ENCODE measurements around the gene RPP40. TPM values are rescaled to one million over a fixed set of nuclear protein-coding genes. Genes with fewer than 3 reads are reported as not detected.

Gene RPP40
- polyA plus RNA-seq, 1 of the 3 experiments (the other 2 are of a cell fraction) = 9.8 TPM

GRCh38 chr6:5030596-5031136 lies 26.8 kb upstream of the RPP40 start:
- peak; percentile 74 for DNase-seq
- Histone ChIP-seq H4K20me1 (ENCODE audit: insufficient read depth) (no peaks in the 10 kb centered on the region), H3K27ac (ENCODE audit: low read depth in 2 of 2, low read length in 1 of 2) (no peak overlapping the region), H3F3A (replicated peaks; ENCODE audit: insufficient read depth) (no peaks in the 10 kb centered on the region), H3K4me2 (no peak overlapping the region), H3K9me2 (no peaks in the 10 kb centered on the region), H3K27me3 (ENCODE audit: insufficient read depth) (no peaks in the 10 kb centered on the region), H2AFZ (ENCODE audit: low read depth) (peak overlapping the region; percentile 65; the same call in 1 of the 2 replicates), H3K79me2 (ENCODE audit: insufficient read depth) (no peaks in the 10 kb centered on the region), H3K36me3 (replicated peaks in 1 of 2; ENCODE audit: control insufficient read depth in 1 of 2, insufficient read depth in 2 of 2, low read length in 1 of 2) (no peaks in the 10 kb centered on the region), H3K4me3 (ENCODE audit: low read depth in 2 of 2, low read length in 1 of 2) (no peak overlapping the region), H3K9ac (no peak overlapping the region), H3K9me3 (no peaks in the 10 kb centered on the region), H3K4me1 (ENCODE audit: control insufficient read depth in 1 of 2, insufficient read depth in 2 of 2, low read depth in 1 of 2, low read length in 1 of 2) (no peaks in the 10 kb centered on the region; a peak in 2 of 4 replicates)
- TF ChIP-seq TCF12 (IDR thresholded peaks at IDR 0.05) (no peak), MEF2A (IDR thresholded peaks at IDR 0.05; ENCODE audit: borderline replicate concordance, low read depth) (no peak), CHD2 (IDR thresholded peaks at IDR 0.05; ENCODE audit: low read length, partially characterized antibody) (no peak), SMC3 (IDR thresholded peaks at IDR 0.05; ENCODE audit: low read depth, low read length) (peak; percentile 57), PBX3 (IDR thresholded peaks at IDR 0.05) (no peak), CTCF (IDR thresholded peaks at IDR 0.05) (peak; percentile 69), RXRA (IDR thresholded peaks at IDR 0.05; ENCODE audit: borderline replicate concordance, low read depth) (no peak), SIN3A (IDR thresholded peaks at IDR 0.05; ENCODE audit: borderline replicate concordance, low read depth, low read length) (no peak), POLR2AphosphoS5 (IDR thresholded peaks at IDR 0.05; ENCODE audit: low read depth, low read length) (no peak), YY1 (IDR thresholded peaks at IDR 0.05; ENCODE audit: low read depth) (peak; percentile 48; the same call in 1 of the 2 replicates), GATA2 (CRISPR knock-in tag; IDR thresholded peaks at IDR 0.05) (no peak), MAX (IDR thresholded peaks at IDR 0.05; ENCODE audit: low read depth) (peak; percentile 46; the same call in 1 of the 2 replicates), RFX5 (IDR thresholded peaks at IDR 0.05; ENCODE audit: low read length) (no peak), USF1 (IDR thresholded peaks at IDR 0.05; ENCODE audit: borderline replicate concordance, low read depth) (peak; percentile 38; the same call in 1 of the 2 replicates), REST (IDR thresholded peaks at IDR 0.05; ENCODE audit: low read depth, low read length) (no peak), RAD21 (IDR thresholded peaks at IDR 0.05; ENCODE audit: low read length) (peak; percentile 69), EP300 (IDR thresholded peaks at IDR 0.05; ENCODE audit: borderline replicate concordance in 1 of 2, low read depth in 1 of 2, low read length in 1 of 2) (no peak), NFIC (IDR thresholded peaks at IDR 0.05; ENCODE audit: borderline replicate concordance) (no peak), FOSL2 (IDR thresholded peaks at IDR 0.05; ENCODE audit: borderline replicate concordance, low read depth) (no peak), TEAD4 (IDR thresholded peaks at IDR 0.05; ENCODE audit: borderline replicate concordance, insufficient read depth) (no peak), FOXM1 (IDR thresholded peaks at IDR 0.05; ENCODE audit: low read depth) (no peak), EZH2phosphoT487 (IDR thresholded peaks at IDR 0.05; ENCODE audit: borderline replicate concordance, low read depth) (no peak), IRF3 (IDR thresholded peaks at IDR 0.05; ENCODE audit: low read depth, low read length) (no peak)
- CTCF ChIA-PET = interaction anchor here (0.6 to 2.3 kb wide), 6 partner anchors 10 to 88 kb away, joined by 3 to 13 read pairs (median 3); no protein-coding TSS in a partner anchor
- WGBS (ENCODE audit: low lambda C conversion rate) = 40% methylated on average over 13 of the region's 13 CpGs
- POLR2A ChIA-PET = no interaction called here

Measured in SK-N-SH (cell line).